ENCODE data around the gene PER1. TPM values are rescaled to one million over a fixed set of nuclear protein-coding genes. Genes with fewer than 3 reads are reported as not detected.

PER1 gene
- total and polyA plus RNA-seq, 2 of the 13 experiments (the other 11 are each of a cell fraction or from before 2014, with no cell fraction given): 2.6 to 3.6 TPM

DNA sequence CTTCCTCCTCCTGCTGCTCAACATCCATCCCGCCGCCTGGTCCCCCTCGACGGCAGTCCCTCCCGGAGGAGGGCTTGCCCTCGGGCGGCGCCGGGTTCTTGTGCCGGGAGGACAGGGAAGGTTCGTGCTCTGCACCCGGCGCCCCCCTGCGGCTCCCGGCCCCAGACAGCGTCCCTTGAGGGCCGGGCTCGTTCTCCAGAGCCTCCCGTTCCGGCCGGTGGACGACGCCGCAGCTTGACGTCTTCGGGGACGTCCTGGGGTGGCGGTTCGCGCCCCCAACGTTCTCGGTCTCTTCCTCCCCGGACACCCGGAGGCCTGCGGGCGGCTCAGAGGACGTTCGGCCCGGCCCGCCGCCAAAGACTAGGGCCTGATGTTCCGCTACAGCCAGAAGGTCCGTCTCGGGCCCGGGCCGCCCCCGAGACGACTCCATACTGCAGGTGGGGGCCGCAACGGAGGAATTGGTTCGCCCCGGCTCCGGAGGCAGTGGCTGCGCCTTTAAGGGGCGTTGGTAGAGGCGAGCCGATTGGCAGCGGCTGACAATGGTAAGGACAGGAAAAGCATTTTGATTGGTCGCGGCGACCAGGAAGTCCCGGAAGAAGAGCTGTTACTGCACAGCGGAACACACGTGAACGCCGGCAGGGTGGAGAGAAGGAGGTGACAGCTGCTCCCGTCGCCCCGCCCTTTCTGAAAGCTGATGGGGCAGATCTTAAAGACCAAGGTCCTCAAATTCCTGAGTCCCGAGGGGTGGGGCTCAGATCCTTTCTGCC, 37.7 kb upstream of the PER1 start, which contains the start of gene BORCS6 (continued):
- peak; percentile 61; the same call in 1 of the 2 replicates for TF ChIP-seq ZSCAN21 (CRISPR knock-in tag; IDR thresholded peaks at IDR 0.05; ENCODE audit: borderline replicate concordance)
- TF ChIP-seq ZC3H4 (CRISPR knock-in tag; IDR thresholded peaks at IDR 0.05; ENCODE audit: borderline replicate concordance): no peak
- TF ChIP-seq ZNF430 (CRISPR knock-in tag; IDR thresholded peaks at IDR 0.05): peak; percentile 47; the same call in 1 of the 2 replicates
- no peak for TF ChIP-seq ZBTB33 (CRISPR knock-in tag; IDR thresholded peaks at IDR 0.05)
- no peak for TF ChIP-seq ZNF674 (CRISPR knock-in tag; IDR thresholded peaks at IDR 0.05; ENCODE audit: low read depth)
- TF ChIP-seq ZNF558 (CRISPR knock-in tag; IDR thresholded peaks at IDR 0.05; ENCODE audit: borderline replicate concordance): no peak
- no peak for TF ChIP-seq CENPBD1 (CRISPR knock-in tag; IDR thresholded peaks at IDR 0.05; ENCODE audit: borderline replicate concordance, low read depth)
- no peak for TF ChIP-seq ZNF20 (CRISPR knock-in tag; IDR thresholded peaks at IDR 0.05)
- TF ChIP-seq ZNF234 (CRISPR knock-in tag; conservative IDR thresholded peaks at IDR 0.05): 0 out of 2 replicates have a peak, but pooled peaks have one; percentile 17
- TF ChIP-seq ZNF143 (CRISPR knock-in tag; IDR thresholded peaks at IDR 0.05): no peak
- peak; percentile 80; the same call in 1 of the 2 replicates for TF ChIP-seq ZNF782 (CRISPR knock-in tag; IDR thresholded peaks at IDR 0.05; ENCODE audit: borderline replicate concordance)
- TF ChIP-seq, protein P1, sequence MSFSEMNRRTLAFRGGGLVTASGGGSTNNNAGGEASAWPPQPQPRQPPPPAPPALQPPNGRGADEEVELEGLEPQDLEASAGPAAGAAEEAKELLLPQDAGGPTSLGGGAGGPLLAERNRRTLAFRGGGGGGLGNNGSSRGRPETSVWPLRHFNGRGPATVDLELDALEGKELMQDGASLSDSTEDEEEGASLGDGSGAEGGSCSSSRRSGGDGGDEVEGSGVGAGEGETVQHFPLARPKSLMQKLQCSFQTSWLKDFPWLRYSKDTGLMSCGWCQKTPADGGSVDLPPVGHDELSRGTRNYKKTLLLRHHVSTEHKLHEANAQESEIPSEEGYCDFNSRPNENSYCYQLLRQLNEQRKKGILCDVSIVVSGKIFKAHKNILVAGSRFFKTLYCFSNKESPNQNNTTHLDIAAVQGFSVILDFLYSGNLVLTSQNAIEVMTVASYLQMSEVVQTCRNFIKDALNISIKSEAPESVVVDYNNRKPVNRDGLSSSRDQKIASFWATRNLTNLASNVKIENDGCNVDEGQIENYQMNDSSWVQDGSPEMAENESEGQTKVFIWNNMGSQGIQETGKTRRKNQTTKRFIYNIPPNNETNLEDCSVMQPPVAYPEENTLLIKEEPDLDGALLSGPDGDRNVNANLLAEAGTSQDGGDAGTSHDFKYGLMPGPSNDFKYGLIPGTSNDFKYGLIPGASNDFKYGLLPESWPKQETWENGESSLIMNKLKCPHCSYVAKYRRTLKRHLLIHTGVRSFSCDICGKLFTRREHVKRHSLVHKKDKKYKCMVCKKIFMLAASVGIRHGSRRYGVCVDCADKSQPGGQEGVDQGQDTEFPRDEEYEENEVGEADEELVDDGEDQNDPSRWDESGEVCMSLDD (CRISPR knock-in tag; IDR thresholded peaks at IDR 0.05; ENCODE audit: borderline replicate concordance): peak; percentile 67; the same call in 1 of the 2 replicates
- no peak for TF ChIP-seq IRF1 (CRISPR knock-in tag; IDR thresholded peaks at IDR 0.05; ENCODE audit: low read depth)
- TF ChIP-seq SNAPC2 (CRISPR knock-in tag; IDR thresholded peaks at IDR 0.05): 0 out of 2 replicates have a peak, but pooled peaks have one; percentile 48
- TF ChIP-seq FOXO1 (CRISPR knock-in tag; IDR thresholded peaks at IDR 0.05): no peak
- no peak for TF ChIP-seq ZBTB37 (CRISPR knock-in tag; IDR thresholded peaks at IDR 0.05)
- TF ChIP-seq SMC3 (IDR thresholded peaks at IDR 0.05; ENCODE audit: low read length): no peak
- TF ChIP-seq, protein P2, sequence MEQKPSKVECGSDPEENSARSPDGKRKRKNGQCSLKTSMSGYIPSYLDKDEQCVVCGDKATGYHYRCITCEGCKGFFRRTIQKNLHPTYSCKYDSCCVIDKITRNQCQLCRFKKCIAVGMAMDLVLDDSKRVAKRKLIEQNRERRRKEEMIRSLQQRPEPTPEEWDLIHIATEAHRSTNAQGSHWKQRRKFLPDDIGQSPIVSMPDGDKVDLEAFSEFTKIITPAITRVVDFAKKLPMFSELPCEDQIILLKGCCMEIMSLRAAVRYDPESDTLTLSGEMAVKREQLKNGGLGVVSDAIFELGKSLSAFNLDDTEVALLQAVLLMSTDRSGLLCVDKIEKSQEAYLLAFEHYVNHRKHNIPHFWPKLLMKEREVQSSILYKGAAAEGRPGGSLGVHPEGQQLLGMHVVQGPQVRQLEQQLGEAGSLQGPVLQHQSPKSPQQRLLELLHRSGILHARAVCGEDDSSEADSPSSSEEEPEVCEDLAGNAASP (CRISPR knock-in tag; IDR thresholded peaks at IDR 0.05; ENCODE audit: borderline replicate concordance): no peak
- 0 out of 2 replicates have a peak, but pooled peaks have one; percentile 18 for TF ChIP-seq ATF1 (CRISPR knock-in tag; IDR thresholded peaks at IDR 0.05)

Data from HepG2 (cell line).